RWPE1 (cell line): Measurements from ENCODE around the gene HOXD10.

Source experiments
- CTCF ChIA-PET: fragments of 350-600 bp; sonication (Branson Sonifier 250); formaldehyde crosslinking; extraction: SDS; loops from one replicate; lab custom pipeline; 2021; lab: Yijun Ruan, JAX
- POLR2A ChIA-PET: fragments of 400-600 bp; formaldehyde crosslinking; extraction: SDS; loops from one replicate; lab custom pipeline; 2020; ENCODE audit warnings: antibody characterized with exemption; ENCODE audit not compliant: low non-redundant PET; lab: Yijun Ruan, JAX
- DNase-seq: peaks from one replicate; pipeline ENCODE4 v3.0.0; 2012; ENCODE audit warnings: low spot score
- H3K27ac ChIP-seq: fragments of 450-650 bp; 2 replicates; pipeline ENCODE4 v1.5.1; 2017
- TF ChIP-seq, protein P1 (sequence below): fragments of 450-650 bp; conservative IDR thresholded peaks from 2 replicates; pipeline ENCODE4 v1.5.1; 2017; ENCODE audit warnings: low read depth, mild to moderate bottlenecking

The HOXD10 gene

DNA sequence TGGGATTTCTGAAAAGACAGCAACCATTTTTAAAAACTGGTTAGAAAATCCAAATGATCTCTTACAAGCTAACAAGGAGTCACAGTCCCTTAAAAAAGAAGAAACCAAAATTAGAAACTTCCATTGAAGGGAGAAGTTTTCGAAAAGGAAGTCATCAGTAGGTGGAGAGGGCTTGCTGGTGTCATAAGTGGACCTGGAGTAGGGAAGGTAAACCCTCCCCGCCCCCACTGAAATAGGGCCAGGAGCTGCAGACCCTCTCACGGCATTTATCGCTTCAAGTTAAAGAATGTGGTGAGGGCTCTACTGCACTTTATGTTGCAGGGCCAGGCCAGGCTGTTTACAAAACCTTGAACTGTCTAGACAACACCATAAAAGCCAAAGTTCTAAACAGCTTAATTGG, 6.6 kb upstream of the HOXD10 start:
- no peak for DNase-seq
- CTCF ChIA-PET = interaction anchor here (0.8 to 1.9 kb wide), 3 partner anchors 12 to 441 kb away, joined by 4 to 7 read pairs (median 6); no protein-coding TSS in a partner anchor
- POLR2A ChIA-PET = no interaction called here
- TF ChIP-seq, protein P1, sequence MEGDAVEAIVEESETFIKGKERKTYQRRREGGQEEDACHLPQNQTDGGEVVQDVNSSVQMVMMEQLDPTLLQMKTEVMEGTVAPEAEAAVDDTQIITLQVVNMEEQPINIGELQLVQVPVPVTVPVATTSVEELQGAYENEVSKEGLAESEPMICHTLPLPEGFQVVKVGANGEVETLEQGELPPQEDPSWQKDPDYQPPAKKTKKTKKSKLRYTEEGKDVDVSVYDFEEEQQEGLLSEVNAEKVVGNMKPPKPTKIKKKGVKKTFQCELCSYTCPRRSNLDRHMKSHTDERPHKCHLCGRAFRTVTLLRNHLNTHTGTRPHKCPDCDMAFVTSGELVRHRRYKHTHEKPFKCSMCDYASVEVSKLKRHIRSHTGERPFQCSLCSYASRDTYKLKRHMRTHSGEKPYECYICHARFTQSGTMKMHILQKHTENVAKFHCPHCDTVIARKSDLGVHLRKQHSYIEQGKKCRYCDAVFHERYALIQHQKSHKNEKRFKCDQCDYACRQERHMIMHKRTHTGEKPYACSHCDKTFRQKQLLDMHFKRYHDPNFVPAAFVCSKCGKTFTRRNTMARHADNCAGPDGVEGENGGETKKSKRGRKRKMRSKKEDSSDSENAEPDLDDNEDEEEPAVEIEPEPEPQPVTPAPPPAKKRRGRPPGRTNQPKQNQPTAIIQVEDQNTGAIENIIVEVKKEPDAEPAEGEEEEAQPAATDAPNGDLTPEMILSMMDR = no peak
- no peak overlapping the region for H3K27ac ChIP-seq

DNA sequence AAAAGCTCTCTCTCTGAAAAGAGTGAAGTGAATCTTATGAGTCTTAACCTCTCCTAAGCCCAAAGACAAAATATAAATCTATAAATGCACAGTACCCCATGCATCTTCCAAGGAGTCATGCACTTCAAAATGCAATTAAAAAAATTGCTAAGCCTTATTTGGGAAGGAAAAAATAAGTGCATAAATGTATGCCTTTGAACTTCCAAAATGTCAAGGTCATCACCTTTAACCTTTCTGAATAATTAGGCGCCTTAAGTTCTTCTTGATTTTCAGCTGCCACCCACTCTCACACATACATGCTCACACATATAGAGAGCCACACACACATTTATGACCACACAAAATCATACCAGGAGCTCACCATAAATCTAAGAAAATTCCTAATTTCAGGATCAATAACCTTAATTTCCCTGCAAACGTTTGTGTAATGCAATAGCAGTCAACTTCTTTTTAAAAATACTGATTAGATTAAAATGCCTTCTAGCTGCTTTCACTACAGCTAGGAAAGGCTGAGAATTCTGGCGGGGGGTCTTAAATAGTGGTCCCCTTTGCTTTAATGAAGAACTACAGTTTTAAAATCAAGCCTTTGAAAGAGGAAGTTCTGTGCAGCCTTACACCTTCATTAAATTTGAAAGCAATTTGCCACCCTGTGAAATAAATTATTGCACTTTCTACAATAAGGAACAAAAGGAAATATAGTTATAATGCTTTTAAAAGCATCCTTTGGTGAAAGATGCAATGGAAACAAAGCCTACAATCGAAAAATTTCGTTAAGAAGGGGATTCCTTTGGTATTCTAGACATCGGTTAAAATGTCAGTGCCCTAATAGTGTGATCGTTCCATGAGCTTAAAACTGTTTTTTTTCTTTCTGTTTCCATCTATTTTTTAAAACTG, 5.9 kb upstream of the HOXD10 start:
- ChIA-PET CTCF (interaction anchor here (0.6 to 1.9 kb wide), 6 partner anchors 11 to 444 kb away, joined by 3 to 7 read pairs (median 5); no protein-coding TSS in a partner anchor), POLR2A (no interaction called here)
- H3K27ac ChIP-seq = no peak overlapping the region
- TF ChIP-seq, protein P1 = no peak
- no peak for DNase-seq

DNA sequence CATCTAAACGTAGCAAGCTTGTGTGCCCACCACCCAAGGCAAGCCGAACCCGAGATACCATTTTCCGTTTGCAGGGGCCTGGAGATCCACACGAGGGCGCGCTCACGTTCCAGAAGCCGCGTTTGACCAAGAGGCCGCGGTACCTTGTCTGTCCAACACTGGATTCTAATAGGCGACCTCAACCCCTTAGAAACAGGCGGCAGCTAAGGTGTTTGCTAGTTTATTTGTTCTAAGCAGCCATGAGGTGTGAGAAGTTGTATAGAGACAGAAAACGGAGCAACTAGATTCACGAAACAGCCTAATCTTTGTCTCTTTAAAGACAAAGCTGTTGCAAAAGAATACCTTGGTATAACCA, 5.3 kb upstream of the HOXD10 start:
- TF ChIP-seq, protein P1 = peak; percentile 95
- DNase-seq = no peak
- no peak overlapping the region for H3K27ac ChIP-seq
- ChIA-PET CTCF (interaction anchor here (0.6 to 1.9 kb wide), 5 partner anchors 10 to 443 kb away, joined by 3 to 6 read pairs (median 4); no protein-coding TSS in a partner anchor), POLR2A (no interaction called here)

DNA sequence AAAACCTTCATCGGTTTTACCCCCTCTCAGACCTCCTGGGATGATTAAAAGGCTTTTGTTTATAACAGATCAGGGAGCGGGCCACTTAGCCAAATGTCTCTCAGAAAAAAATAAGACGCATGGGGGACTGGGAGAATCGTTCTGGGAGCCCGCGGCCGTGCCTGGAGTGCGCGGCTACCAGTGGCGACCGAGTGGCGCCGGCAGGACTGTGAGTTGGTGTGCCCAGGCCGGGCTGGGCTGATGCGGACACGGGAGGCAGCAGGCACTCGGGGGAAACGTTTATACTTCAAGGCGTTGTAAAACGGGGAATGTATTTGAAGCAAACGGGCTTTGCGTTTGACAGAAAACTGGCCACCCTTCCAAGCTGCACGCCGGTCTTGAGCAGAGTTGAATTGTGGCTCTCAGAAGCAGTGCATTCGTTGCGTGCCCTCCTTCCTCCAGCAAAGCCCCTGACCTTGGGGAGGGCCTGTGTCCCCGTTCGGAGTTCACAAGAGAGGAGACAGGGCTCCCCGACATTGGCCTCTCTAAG, 4.7 kb upstream of the HOXD10 start:
- no peak for DNase-seq
- TF ChIP-seq, protein P1 = no peak
- POLR2A ChIA-PET = no interaction called here
- peak overlapping the region; percentile 33 for H3K27ac ChIP-seq
- CTCF ChIA-PET = interaction anchor here (0.6 to 1.9 kb wide), 4 partner anchors 10 to 651 kb away, joined by 3 to 6 read pairs (median 3); no protein-coding TSS in a partner anchor

DNA sequence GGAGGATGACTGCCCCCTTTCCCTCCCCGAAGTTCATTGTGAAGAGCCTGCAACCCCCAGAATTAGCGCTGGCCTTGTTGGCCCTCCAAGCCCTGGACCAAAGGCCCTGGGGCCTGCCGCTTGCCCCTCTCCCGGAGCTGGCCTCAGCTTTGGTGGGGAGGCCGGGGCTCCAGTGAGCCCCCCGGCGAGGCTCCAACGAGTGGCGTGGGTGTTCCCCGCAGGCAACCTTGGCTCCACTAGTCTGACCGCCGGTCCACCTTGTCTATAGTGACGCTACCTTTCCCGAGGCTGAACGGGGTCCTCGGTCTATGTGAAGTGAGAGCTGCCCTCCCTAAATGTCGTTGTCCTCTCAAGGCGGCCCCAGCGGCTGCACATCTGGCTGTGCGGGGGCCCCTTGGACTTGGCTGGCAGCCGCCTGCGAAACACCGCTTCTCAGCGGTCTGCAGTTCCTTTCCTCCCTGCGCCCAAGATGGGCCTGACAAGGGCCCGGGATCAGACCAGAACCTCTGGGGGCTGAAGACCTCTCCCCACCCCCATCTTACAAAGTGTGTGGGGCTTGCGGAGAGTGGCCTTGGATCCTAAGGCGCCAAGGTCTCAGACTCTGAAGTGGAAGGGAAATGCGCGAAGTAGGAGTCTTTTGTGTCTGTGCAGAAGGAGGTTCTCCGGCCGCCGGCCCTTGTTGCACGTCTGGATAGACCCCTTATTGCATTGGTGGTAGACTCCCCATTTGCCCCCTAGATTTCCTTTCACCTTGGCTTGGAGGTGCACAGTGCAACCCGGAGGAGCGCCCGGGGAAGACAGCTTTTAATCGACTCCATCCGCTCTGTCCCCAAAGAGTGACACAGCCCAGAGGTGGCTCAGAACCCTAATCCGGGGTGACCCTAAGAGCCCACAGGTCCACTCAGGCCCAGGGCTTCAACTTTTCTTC, 3.9 kb upstream of the HOXD10 start:
- TF ChIP-seq, protein P1 = no peak
- ChIA-PET CTCF (interaction anchor here (0.6 to 0.7 kb wide), 2 partner anchors 15 to 651 kb away, joined by 3 read pairs; no protein-coding TSS in a partner anchor), POLR2A (no interaction called here)

More for the DNA sequence above, 3.9 kb upstream of the HOXD10 start:
- no peak for DNase-seq
- H3K27ac ChIP-seq = peak overlapping the region; percentile 33
